Esophagus squamous epithelium (tissue), 5 donors: ENCODE measurements around the gene HEPH. TPM values are rescaled to one million over a fixed set of nuclear protein-coding genes. Genes with fewer than 3 reads are reported as not detected.

ENCODE experiments used
- DNase-seq: peaks from one replicate; lab custom pipeline; 2025; lab: John Stamatoyannopoulos, UW
- H3K27ac ChIP-seq, 4 donors: fragments of 200-600 bp; sonication (generic); one replicate each; pipeline ENCODE4 v1.5.1; 2016 to 2019; ENCODE audit warnings: mild to moderate bottlenecking in 1 of 4
- H3K27me3 ChIP-seq, 4 donors: fragments of 200-600 bp; sonication (generic); 1 replicate in 3 of 4; 2 replicates in 1 of 4; pipeline versions ENCODE4 v1.5.1 to v1.6.0; 2017 to 2021; ENCODE audit warnings: antibody characterized with exemption in 1 of 4
- H3K36me3 ChIP-seq, 3 donors: fragments of 200-600 bp; sonication (generic); one replicate each; pipeline ENCODE4 v1.5.1; 2016 to 2019
- H3K4me1 ChIP-seq, 3 donors: fragments of 200-600 bp; sonication (generic); one replicate each; pipeline ENCODE4 v1.5.1; 2017 to 2019
- H3K4me3 ChIP-seq, 4 donors: fragments of 200-600 bp; sonication (generic); 1 replicate in 3 of 4; 2 replicates in 1 of 4; pipeline ENCODE4 v1.5.1; 2016 to 2019; ENCODE audit warnings: mild to moderate bottlenecking in 2 of 4, moderate library complexity in 1 of 4
- H3K9me3 ChIP-seq, 3 donors: fragments of 200-600 bp; sonication (generic); one replicate each; pipeline ENCODE4 v1.5.1; 2016 to 2019
- POLR2A ChIP-seq, 4 donors: fragments of 450-650 bp; IDR thresholded peaks; one replicate each; pipeline ENCODE4 v1.6.1; 2017; ENCODE audit warnings: antibody characterized with exemption in 4 of 4, mild to moderate bottlenecking in 4 of 4, moderate library complexity in 3 of 4
- intact Hi-C: fragments of 100-400 bp; cut with DNase I; formaldehyde crosslinking; loops from one replicate; pipeline ENCODE4 v1.15.0; 2022
- total RNA-seq, 4 donors: library from RNA; depleted of rRNA; stranded (reverse); fragments of >200 nt; gene quantifications; one replicate each; pipeline ENCODE4 v1.1.0, GENCODE V29; 2016
- TF ChIP-seq, protein P1 (sequence below), 6 experiments: fragments of 450-650 bp in 4 of 6; fragments of 200-600 bp in 2 of 6; sonication (generic) in 2 of 6; IDR thresholded peaks; one replicate each; pipeline ENCODE4 v1.5.1; 2016 to 2019; ENCODE audit warnings: antibody characterized with exemption in 6 of 6, mild to moderate bottlenecking in 4 of 6, moderate library complexity in 4 of 6
- donor health status: DM: yes; HTN: yes; CAD: no.

Gene HEPH
- total RNA-seq, 4 donors from 2014 or later: 0.76 to 11.1 (median 1.7) TPM

DNA sequence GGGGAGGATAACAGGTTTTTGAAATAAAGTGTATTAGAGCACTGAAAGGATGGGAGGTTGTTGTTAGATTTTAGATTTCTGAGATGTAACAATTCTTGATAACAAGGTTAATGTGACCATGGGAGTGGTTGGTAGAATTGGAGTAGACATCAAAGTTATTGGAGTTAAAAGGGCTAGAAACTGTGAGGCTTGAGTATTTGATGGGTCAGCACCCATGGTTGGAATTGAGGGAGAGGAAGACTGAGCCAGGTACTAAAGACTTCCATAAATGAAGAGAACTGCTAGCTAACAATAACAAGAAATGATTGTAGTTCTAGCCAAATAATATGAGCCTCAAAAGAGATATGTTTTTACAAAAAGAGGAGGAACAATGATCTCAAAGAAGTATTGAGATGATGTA lies 98.8 kb downstream of the HEPH start:
- H3K4me1 ChIP-seq: no peaks in the 10 kb centered on the region
- TF ChIP-seq POLR2A (IDR thresholded peaks at IDR 0.05): no peak
- TF ChIP-seq, protein P1, sequence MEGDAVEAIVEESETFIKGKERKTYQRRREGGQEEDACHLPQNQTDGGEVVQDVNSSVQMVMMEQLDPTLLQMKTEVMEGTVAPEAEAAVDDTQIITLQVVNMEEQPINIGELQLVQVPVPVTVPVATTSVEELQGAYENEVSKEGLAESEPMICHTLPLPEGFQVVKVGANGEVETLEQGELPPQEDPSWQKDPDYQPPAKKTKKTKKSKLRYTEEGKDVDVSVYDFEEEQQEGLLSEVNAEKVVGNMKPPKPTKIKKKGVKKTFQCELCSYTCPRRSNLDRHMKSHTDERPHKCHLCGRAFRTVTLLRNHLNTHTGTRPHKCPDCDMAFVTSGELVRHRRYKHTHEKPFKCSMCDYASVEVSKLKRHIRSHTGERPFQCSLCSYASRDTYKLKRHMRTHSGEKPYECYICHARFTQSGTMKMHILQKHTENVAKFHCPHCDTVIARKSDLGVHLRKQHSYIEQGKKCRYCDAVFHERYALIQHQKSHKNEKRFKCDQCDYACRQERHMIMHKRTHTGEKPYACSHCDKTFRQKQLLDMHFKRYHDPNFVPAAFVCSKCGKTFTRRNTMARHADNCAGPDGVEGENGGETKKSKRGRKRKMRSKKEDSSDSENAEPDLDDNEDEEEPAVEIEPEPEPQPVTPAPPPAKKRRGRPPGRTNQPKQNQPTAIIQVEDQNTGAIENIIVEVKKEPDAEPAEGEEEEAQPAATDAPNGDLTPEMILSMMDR (IDR thresholded peaks at IDR 0.05): no peak
- H3K27me3 ChIP-seq: no peaks in the 10 kb centered on the region
- H3K36me3 ChIP-seq: no peaks in the 10 kb centered on the region
- DNase-seq: no peak
- intact Hi-C loops: no loop called here
- H3K4me3 ChIP-seq: no peak overlapping the region
- no peak overlapping the region for H3K27ac ChIP-seq
- no peaks in the 10 kb centered on the region for H3K9me3 ChIP-seq

Other genes starting within 250 kb of the HEPH start
- 10 to 100 TPM in 2 of 4 donors, 1 to 10 TPM in 2; 1.7 to 84.3 (median 45.4) TPM for gene VSIG4, start 124.2 kb upstream of the HEPH start, total RNA-seq